Measurements from ENCODE around the gene PRKG1. TPM values are rescaled to one million over a fixed set of nuclear protein-coding genes. Genes with fewer than 3 reads are reported as not detected.

Gene PRKG1
- total RNA-seq, 6 experiments from 2014 or later, result 1.1 to 2.0 (median 1.3) TPM

- Histone ChIP-seq H3K36me3 (no peaks in the 10 kb centered on the region), H3K4me3 (no peak overlapping the region), H3K4me1 (no peaks in the 10 kb centered on the region), H3K27ac (no peak overlapping the region), H3K27me3 (no peaks in the 10 kb centered on the region), H3K9me3 (no peaks in the 10 kb centered on the region)
- DNase-seq (no peak), ATAC-seq (no peak)
- 80% methylated on average over 3 of the region's 3 CpGs for WGBS (ENCODE audit: insufficient coverage, low coverage, low lambda C conversion rate, missing lambda C conversion rate)
- intact Hi-C loops (cut with DNase I), result no loop called here
- TF ChIP-seq CTCF (IDR thresholded peaks at IDR 0.05), result no peak
- TF ChIP-seq POLR2A (IDR thresholded peaks at IDR 0.05), result no peak
Observed at GRCh38 chr10:51766423-51767102, 692.3 kb downstream of the PRKG1 start.

GRCh38 chr10:51767103-51767763 lies 692.9 kb downstream of the PRKG1 start:
- Histone ChIP-seq H3K9me3 (no peaks in the 10 kb centered on the region), H3K27me3 (no peaks in the 10 kb centered on the region), H3K36me3 (no peaks in the 10 kb centered on the region), H3K27ac (no peak overlapping the region), H3K4me1 (no peaks in the 10 kb centered on the region), H3K4me3 (no peak overlapping the region)
- ATAC-seq (no peak), DNase-seq (no peak)
- TF ChIP-seq CTCF (IDR thresholded peaks at IDR 0.05), result no peak
- TF ChIP-seq POLR2A (IDR thresholded peaks at IDR 0.05), result no peak
- 76% methylated on average over 3 of the region's 3 CpGs for WGBS (ENCODE audit: insufficient coverage, low coverage, low lambda C conversion rate, missing lambda C conversion rate)
- intact Hi-C loops (cut with DNase I), result no loop called here

GRCh38 chr10:51768886-51769465 lies 694.7 kb downstream of the PRKG1 start:
- intact Hi-C loops (cut with DNase I), result no loop called here
- Histone ChIP-seq H3K9me3 (no peaks in the 10 kb centered on the region), H3K4me3 (no peak overlapping the region), H3K4me1 (no peaks in the 10 kb centered on the region), H3K27ac (no peak overlapping the region), H3K36me3 (no peaks in the 10 kb centered on the region), H3K27me3 (no peaks in the 10 kb centered on the region)
- no peak for ATAC-seq
- 59% methylated on average over 4 of the region's 4 CpGs for WGBS (ENCODE audit: insufficient coverage, low coverage, low lambda C conversion rate, missing lambda C conversion rate)
- no peak for DNase-seq
- no peak for TF ChIP-seq CTCF (IDR thresholded peaks at IDR 0.05)
- TF ChIP-seq POLR2A (IDR thresholded peaks at IDR 0.05), result no peak

- Histone ChIP-seq H3K4me3 (no peak overlapping the region), H3K27ac (no peak overlapping the region), H3K9me3 (no peaks in the 10 kb centered on the region), H3K27me3 (no peaks in the 10 kb centered on the region), H3K36me3 (no peaks in the 10 kb centered on the region), H3K4me1 (no peaks in the 10 kb centered on the region)
- 38% methylated on average over 2 of the region's 2 CpGs for WGBS (ENCODE audit: insufficient coverage, low coverage, low lambda C conversion rate, missing lambda C conversion rate)
- ATAC-seq (no peak), DNase-seq (no peak)
- TF ChIP-seq CTCF (IDR thresholded peaks at IDR 0.05), result no peak
- TF ChIP-seq POLR2A (IDR thresholded peaks at IDR 0.05), result no peak
- intact Hi-C loops (cut with DNase I), result no loop called here
Observed at GRCh38 chr10:51770709-51771108, 696.4 kb downstream of the PRKG1 start.
